Measurements from ENCODE around the gene EIF4G3. TPM values are rescaled to one million over a fixed set of nuclear protein-coding genes. Genes with fewer than 3 reads are reported as not detected.

EIF4G3 gene
- total and polyA plus RNA-seq, 2 donors (not counting 1 experiment from before 2014, with no cell fraction given), result 33.6 to 76.0 TPM

- Histone ChIP-seq H3K27ac (ENCODE audit: low read length in 2 of 2) (no peak overlapping the region), H3K27me3 (replicated peaks in 1 of 4; ENCODE audit: control extremely low read depth in 1 of 4, control insufficient read depth in 3 of 4, insufficient read depth in 4 of 4, low read length in 3 of 4) (no peaks in the 10 kb centered on the region), H4K20me1 (ENCODE audit: control insufficient read depth, insufficient read depth, low read length, poor library complexity, severe bottlenecking) (peaks cover 5% of the 10 kb centered on the region), H3K4me2 (replicated peaks; ENCODE audit: low read depth, low read length, poor library complexity, severe bottlenecking) (no peak overlapping the region), H3K79me2 (ENCODE audit: control insufficient read depth, insufficient read depth, low read length) (peaks cover 14% of the 10 kb centered on the region), H3K36me3 (replicated peaks in 1 of 2; ENCODE audit: control extremely low read depth in 1 of 2, control insufficient read depth in 1 of 2, extremely low read depth in 1 of 2, insufficient read depth in 2 of 2, low read length in 1 of 2) (peaks cover 0 to 1% of the 10 kb centered on the region in 2 experiments), H3K4me3 (ENCODE audit: control extremely low read depth in 1 of 5, extremely low read depth in 1 of 5, insufficient read depth in 1 of 5, low read depth in 2 of 5, low read length in 4 of 5) (no peak overlapping the region), H3K9me3 (ENCODE audit: control extremely low read depth in 1 of 3, control insufficient read depth in 2 of 3, insufficient read depth in 1 of 3, low read length in 2 of 3) (no peaks in the 10 kb centered on the region), H2AFZ (ENCODE audit: insufficient read depth, low read depth, low read length, poor library complexity, severe bottlenecking) (no peak overlapping the region), H3K4me1 (ENCODE audit: control insufficient read depth in 2 of 2, insufficient read depth in 2 of 2, low read length in 2 of 2) (peaks cover 4 to 5% of the 10 kb centered on the region in 2 donors), H3K9ac (ENCODE audit: low read length) (no peak overlapping the region)
- CTCF ChIA-PET, result no interaction called here
- DNase-seq, result no peak
- H3K27ac Mint-ChIP-seq, result no peak overlapping the region
- no peaks in the 10 kb centered on the region for H3K9me3 Mint-ChIP-seq (ENCODE audit: insufficient read depth)
- POLR2A ChIA-PET, result no interaction called here
- peaks cover 4% of the 10 kb centered on the region for H3K4me1 Mint-ChIP-seq
- whole genome bisulfite sequencing (ENCODE audit: insufficient coverage), result no CpG with 5 or more reads among the region's 3 CpGs
- no peak overlapping the region for H3K4me3 Mint-ChIP-seq
- no peak for ATAC-seq (ENCODE audit: low read depth)
- no peaks in the 10 kb centered on the region for H3K27me3 Mint-ChIP-seq
- intact Hi-C loops (cut with micrococcal nuclease), result no loop called here
- TF ChIP-seq EZH2 (IDR thresholded peaks at IDR 0.05; ENCODE audit: borderline replicate concordance, insufficient read depth, low read depth, low read length, poor library complexity, severe bottlenecking), result no peak
These were observed 110.2 kb downstream of the EIF4G3 start for GRCh38 chr1:21066356-21067012.

- CTCF ChIA-PET, result no interaction called here
- no peak overlapping the region for H2AFZ ChIP-seq (ENCODE audit: insufficient read depth, low read depth, low read length, poor library complexity, severe bottlenecking)
- H3K4me1 ChIP-seq (ENCODE audit: control insufficient read depth in 2 of 2, insufficient read depth in 2 of 2, low read length in 2 of 2), result no peaks in the 10 kb centered on the region
- no peak for ATAC-seq (ENCODE audit: low read depth)
- H3K27ac ChIP-seq (ENCODE audit: low read length in 2 of 2), result no peak overlapping the region
- no peak overlapping the region for H3K4me3 ChIP-seq (ENCODE audit: control extremely low read depth in 1 of 5, extremely low read depth in 1 of 5, insufficient read depth in 1 of 5, low read depth in 2 of 5, low read length in 4 of 5)
- H4K20me1 ChIP-seq (ENCODE audit: control insufficient read depth, insufficient read depth, low read length, poor library complexity, severe bottlenecking), result peaks cover 5% of the 10 kb centered on the region
- H3K27me3 ChIP-seq (replicated peaks in 1 of 4; ENCODE audit: control extremely low read depth in 1 of 4, control insufficient read depth in 3 of 4, insufficient read depth in 4 of 4, low read length in 3 of 4), result no peaks in the 10 kb centered on the region
- Mint-ChIP-seq H3K4me3 (no peak overlapping the region), H3K9me3 (ENCODE audit: insufficient read depth) (no peaks in the 10 kb centered on the region), H3K4me1 (no peaks in the 10 kb centered on the region), H3K27ac (no peak overlapping the region), H3K27me3 (no peaks in the 10 kb centered on the region)
- POLR2A ChIA-PET, result no interaction called here
- intact Hi-C loops (cut with micrococcal nuclease), result no loop called here
- H3K9ac ChIP-seq (ENCODE audit: low read length), result no peak overlapping the region
- H3K36me3 ChIP-seq (replicated peaks in 1 of 2; ENCODE audit: control extremely low read depth in 1 of 2, control insufficient read depth in 1 of 2, extremely low read depth in 1 of 2, insufficient read depth in 2 of 2, low read length in 1 of 2), result peaks cover 0 to 1% of the 10 kb centered on the region in 2 experiments
- H3K9me3 ChIP-seq (ENCODE audit: control extremely low read depth in 1 of 3, control insufficient read depth in 2 of 3, insufficient read depth in 1 of 3, low read length in 2 of 3), result no peaks in the 10 kb centered on the region
- H3K4me2 ChIP-seq (replicated peaks; ENCODE audit: low read depth, low read length, poor library complexity, severe bottlenecking), result no peak overlapping the region
- H3K79me2 ChIP-seq (ENCODE audit: control insufficient read depth, insufficient read depth, low read length), result peaks cover 8% of the 10 kb centered on the region
- WGBS (ENCODE audit: insufficient coverage), result no CpG with 5 or more reads among the region's 2 CpGs
- no peak for DNase-seq
- TF ChIP-seq, protein P1, sequence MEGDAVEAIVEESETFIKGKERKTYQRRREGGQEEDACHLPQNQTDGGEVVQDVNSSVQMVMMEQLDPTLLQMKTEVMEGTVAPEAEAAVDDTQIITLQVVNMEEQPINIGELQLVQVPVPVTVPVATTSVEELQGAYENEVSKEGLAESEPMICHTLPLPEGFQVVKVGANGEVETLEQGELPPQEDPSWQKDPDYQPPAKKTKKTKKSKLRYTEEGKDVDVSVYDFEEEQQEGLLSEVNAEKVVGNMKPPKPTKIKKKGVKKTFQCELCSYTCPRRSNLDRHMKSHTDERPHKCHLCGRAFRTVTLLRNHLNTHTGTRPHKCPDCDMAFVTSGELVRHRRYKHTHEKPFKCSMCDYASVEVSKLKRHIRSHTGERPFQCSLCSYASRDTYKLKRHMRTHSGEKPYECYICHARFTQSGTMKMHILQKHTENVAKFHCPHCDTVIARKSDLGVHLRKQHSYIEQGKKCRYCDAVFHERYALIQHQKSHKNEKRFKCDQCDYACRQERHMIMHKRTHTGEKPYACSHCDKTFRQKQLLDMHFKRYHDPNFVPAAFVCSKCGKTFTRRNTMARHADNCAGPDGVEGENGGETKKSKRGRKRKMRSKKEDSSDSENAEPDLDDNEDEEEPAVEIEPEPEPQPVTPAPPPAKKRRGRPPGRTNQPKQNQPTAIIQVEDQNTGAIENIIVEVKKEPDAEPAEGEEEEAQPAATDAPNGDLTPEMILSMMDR (IDR thresholded peaks at IDR 0.05), result no peak
- no peak for TF ChIP-seq EZH2 (IDR thresholded peaks at IDR 0.05; ENCODE audit: borderline replicate concordance, insufficient read depth, low read depth, low read length, poor library complexity, severe bottlenecking)
These were observed 110.8 kb downstream of the EIF4G3 start for GRCh38 chr1:21065851-21066250.
